Measurements from ENCODE around the gene DPF3.

Gene DPF3

DNA sequence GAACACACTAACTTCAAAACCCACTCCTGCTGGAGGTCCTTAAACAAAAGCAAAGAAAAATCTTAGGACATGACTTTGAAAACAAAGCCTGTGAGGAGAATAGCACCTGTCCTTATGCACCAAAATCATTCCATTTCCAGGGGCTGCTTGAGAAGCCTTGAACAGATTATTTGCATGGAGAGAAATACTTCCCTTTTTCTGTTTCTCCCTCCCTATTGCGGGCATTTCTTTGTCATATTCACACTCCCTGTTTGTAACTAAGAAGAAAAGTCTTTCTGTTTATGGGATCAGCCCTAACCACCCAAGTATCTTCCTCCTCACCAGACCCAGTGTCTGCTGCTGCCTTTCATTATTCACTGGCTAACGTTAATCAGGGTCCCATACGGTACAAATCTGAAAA is 218.8 kb downstream of the DPF3 start:
- DNase-seq = no peak

GRCh38 chr14:72673179-72673578 is 220.7 kb downstream of the DPF3 start:
- DNase-seq = no peak

GRCh38 chr14:72666610-72667009 is 227.3 kb downstream of the DPF3 start:
- DNase-seq = no peak

GRCh38 chr14:72665259-72665658 is 228.6 kb downstream of the DPF3 start:
- DNase-seq = no peak

GRCh38 chr14:72664651-72665050 is 229.2 kb downstream of the DPF3 start:
- DNase-seq = no peak

DNA sequence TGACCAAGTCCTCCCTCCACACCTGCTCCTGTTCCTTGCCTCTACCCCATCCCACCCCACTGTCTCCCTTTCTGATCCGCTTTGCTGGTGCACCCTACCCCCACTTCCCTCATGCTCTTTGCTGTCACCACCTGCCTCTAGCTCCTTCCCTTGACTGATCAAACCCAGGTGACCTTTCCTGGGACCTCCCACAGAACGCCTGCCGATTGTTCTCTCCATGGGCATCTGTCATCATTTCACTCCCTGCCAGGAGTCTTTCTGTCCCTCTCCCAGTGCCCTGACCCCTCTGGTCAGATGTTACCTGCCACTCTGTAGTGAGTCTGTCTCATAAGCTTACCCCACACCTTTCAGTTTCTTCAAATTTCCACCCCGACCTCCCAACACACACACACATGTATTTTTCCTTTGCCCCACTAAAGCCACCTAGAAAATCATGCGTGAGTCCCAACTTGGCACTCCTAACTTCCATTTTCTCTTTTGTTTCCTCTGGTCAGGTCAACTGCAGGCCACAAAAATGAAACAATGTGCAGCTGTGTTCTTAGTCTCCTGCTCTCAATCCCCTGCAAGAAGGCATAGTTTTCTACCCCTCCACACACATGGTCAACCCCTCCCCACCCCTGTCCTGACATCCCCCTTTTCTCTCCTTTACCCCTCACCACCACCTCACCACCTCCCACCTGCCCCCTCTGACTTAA is 229.8 kb downstream of the DPF3 start:
- no peak for DNase-seq

GRCh38 chr14:72663076-72663487 is 230.8 kb downstream of the DPF3 start:
- no peak for DNase-seq

DNA sequence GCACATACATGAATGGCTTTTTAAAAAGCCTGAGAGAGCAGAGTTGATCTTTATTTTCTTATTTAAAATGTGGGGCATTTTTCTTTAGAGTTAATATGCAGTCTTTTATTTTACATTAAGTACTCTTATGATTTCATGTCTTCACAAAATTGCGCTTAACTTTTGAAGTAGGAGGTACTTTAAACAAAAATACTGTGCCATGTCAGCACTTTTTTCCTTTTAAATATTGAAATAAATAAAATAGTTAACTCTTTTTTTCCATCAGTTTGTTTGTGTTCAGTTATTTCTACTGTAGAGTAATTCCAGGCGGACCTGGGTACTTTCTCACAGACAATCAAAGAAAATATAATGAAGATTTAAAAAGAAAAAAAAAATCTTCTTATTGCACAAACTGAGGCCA is 231.7 kb downstream of the DPF3 start:
- DNase-seq = no peak

DNA sequence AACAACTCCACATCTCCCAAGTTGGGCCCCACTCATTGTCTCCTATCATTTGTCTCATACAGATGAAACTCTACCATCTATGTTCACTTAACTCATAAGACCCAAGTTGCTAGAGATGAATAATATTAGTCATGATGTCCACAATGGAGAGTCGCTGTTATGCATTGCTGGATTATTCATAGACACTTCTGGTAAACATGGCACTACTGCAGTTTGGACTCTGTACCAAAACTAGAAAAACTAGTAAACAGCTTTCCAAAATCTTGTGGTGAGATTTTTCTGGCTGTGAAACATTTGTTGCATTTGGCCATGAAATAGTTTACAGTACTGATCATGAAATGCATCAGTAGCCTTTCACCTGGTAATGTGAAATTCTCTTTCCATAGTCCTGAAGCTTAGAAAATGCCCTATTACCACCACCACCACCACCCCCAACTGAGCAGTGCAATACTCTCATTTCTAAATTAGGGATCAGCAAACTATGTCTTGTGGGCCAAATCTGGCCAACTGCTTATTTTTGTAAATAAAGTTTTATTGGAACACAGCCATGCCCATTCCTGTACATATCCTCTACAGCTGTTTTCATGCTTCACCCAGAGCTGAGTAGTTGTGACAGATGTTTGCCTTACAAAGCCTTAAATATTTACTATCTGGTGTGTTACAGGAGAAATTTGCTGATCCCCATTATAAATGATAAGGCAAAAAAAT is 236.5 kb downstream of the DPF3 start:
- no peak for DNase-seq

DNA sequence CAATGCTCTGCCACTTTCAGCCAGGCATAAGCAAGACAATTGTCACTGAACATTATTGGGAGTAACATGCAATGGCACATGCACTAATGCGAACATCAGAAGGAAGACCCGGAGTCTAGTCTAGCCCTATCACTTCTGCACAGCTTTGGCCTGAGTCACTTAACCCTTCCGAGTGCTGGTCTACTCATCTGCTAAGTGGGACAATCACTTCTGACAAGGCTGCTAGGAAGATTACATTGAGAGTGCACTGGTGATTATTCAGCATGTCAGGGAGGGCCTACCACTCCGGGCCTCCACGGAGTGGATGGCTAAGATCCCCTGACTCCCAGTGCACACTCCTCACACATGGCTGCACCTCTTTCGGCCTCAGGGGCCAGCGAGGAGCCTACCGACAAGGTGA is 240.9 kb downstream of the DPF3 start:
- no peak for DNase-seq

GRCh38 chr14:72652179-72652578 is 241.7 kb downstream of the DPF3 start:
- no peak for DNase-seq

- no peak for DNase-seq
Measured at GRCh38 chr14:72651714-72652113, 242.2 kb downstream of the DPF3 start.

DNA sequence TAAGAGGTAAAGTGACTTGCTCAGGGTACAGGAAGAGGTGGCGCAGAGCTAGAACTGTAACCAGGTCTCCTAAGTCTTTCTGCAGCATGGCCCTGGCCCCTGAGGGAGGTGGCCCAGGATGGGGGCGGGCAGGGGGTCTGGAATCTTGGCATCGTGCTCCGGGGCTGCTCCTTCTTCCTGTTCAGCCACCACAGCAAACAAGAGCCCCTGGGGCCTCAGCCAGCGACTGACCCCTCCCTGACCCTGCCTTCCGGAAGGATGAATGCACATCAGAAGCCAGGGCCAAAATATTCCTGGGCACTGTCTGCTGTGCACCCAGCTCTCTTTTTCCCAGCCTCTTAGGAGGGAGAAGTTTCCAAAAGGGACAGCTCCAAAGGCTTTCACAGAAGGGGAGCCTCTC is 242.8 kb downstream of the DPF3 start:
- DNase-seq = no peak

DNA sequence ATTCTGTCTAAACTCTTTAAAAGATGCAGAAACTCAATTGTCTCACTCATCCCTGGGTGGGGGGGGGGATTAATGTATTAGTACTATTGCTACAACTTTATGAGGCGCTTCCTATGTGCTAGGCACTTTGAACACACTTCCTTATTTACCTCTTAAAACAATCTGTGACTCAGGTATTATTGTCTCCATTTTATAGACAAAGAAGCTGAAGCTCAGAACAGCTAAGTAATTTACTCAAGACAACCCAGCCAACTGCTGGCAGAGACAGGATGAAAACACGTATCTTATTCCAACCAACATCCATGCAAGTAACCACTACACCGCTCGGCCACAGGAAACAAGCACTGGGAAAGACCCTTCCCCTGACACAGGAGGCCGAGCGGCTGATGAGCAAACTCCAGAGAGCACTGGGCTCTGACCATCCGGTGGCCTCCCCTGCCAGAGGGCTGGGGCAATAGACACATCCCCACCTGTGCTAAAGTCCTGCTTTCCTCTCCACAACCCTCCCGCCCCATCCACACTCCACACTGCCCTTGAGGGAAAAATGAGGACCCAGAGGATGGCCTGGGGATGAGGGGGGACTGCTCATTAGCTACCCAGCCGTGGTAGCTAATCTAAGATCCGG is 244.2 kb downstream of the DPF3 start:
- DNase-seq = no peak

GRCh38 chr14:72647782-72648181 is 246.1 kb downstream of the DPF3 start:
- DNase-seq = no peak

GRCh38 chr14:72646861-72647528 is 246.9 kb downstream of the DPF3 start:
- DNase-seq = no peak

DNA sequence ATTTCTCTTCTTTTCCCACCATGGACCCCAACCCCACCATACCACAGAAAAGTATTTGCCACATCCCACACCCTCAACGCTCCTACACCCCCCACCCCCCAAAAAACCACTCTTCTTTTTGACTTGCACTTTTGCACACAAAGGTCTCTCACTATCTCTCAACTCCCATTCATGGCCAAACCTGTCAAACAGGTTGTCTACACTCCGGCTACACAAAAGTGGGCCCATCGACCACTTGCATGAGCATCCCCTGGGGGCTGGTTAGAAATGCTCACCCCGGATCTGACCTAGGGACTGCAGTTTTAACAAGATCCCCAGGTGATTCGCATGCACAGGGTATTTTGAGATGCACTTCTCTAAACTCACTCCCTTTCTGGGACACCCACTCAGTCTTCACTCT is 248.2 kb downstream of the DPF3 start:
- DNase-seq = no peak

- DNase-seq = no peak
Measured at GRCh38 chr14:72644758-72645489, 249.0 kb downstream of the DPF3 start.

DNA sequence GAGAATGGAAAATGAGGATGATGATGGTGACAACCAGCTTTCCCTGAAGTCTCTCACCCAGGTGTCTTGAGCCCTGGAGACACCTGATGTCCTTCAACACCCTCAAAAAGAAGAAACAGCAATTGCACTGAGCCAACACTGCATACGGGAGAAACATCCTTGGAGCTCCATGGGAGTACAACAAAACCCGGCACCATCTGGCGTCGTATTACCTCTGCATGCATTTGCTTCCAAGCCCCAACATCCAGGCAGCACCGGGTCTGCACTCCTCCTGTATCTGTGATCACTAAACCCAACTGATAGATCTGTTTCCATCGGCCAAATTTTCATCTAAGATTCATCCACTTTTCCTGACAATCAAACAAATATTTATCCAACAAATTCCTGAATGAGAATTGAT is 249.9 kb downstream of the DPF3 start:
- no peak for DNase-seq

DNA sequence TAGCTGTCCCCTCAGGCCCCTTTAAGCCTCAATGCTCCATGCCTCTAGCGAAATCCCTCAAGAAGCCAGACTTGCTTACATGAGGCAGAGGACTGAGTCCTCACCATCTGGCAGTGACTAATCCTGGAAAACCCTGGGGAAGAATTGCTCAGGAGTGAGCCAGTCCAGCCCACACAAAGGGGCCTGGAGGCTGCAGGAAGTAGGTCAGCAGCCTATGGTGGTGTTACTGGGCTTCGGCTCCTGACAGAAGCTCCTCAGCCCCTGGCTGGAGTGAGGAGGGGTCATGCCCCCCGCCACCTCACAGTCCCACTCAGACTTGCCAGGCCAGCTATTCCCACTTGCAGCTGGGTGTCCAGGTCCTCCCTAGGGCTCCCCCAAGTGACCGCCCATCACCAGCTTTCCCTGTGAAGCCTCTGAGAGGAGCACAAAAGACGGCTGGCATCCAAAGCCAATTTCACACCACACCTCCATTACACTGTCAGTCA is 250.5 kb downstream of the DPF3 start:
- no peak for DNase-seq

DNA sequence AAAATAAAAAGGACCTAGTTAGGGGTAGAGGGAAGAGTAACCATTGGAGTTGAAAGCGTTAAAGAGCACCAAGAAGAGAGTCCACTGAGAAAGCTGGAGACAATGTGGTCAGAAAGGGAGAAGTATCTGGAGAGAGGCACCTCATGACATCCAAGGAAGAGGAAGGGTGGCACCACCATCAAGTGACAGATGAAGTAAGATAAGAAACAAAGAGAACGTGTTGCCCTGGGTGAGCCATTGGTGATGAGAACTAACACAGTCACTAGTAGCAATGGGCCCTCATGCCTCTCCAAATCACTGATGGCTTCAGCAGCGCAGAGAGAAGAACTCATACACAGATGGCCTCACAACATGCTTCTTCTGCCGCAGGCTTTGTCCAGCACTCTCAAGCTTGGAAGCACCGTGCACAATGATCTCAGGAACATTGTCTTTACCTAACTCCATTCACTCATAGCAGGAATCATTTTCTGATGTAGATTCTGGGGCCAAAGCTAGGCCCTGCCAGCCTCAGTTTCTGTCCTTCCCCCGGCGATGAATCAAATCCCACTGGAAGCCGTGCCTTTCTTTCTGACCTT is 252.9 kb downstream of the DPF3 start:
- no peak for DNase-seq

DNA sequence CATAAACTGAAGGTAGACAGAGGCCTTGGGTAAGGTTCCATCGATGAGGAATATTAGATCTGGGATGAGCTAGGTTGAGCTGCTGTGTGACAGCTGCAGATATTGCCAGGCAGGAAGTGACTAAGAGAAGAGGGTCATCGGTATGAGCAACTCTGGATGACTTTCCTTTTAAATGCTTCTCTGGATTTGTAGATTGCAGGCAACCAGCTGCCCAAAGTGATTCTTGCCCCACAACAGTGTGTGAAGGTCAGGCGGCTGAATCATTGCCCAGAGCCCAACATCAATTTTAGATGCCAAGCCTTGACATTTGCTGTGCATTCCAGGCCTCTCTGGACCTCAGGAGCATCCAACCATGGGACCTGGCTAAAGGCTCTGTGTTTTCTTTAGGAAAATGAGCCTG is 255.9 kb downstream of the DPF3 start:
- no peak for DNase-seq

DNA sequence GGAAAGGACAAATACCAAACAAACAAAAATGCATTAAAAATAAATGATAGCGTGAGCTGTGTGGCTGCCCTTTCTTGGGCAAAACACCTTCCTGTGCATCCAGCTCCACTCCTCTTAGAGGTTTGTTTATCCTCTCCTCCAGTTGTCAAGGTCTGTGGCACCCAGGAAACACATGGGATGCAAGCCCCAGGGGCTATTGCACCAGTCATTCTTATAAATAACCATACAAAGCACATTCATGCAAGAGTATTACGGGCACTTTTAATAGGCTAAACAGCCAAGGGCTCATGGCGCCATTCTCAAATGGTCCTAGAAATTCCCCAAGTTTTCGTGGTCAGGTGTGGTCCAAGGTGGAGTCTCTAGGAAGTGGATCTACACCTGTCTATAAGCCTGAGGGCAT is 257.0 kb downstream of the DPF3 start:
- DNase-seq = no peak

Data from activated gamma-delta T cell treated with Interleukin-2 at 50 U/mL for 16 hours (primary cell).